ENCODE measurements around the gene GOLGA8B. TPM values are rescaled to one million over a fixed set of nuclear protein-coding genes. Genes with fewer than 3 reads are reported as not detected.

Gene GOLGA8B
- total RNA-seq, 1 experiment from 2014 or later, result 42.1 TPM

DNA sequence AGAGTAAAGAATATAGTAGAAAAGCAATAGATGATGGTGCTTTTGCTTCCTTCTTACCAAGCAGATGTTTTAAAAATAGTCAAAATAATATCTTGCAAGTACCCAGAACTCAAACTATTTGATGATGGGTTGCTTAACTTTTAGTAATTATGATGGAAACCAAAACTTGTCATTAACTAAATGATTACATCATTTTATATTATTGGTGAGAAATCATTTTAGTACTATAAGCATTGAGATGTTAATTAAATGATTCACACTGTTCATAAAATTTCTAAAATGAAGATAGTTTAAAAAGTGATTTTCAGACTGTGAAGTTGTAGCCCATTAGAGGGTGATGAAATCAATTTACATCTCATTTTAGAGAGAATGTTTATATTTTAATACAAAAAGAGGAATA is 24.4 kb upstream of the GOLGA8B start:
- Mint-ChIP-seq H3K27ac (no peak overlapping the region), H3K27me3 (ENCODE audit: low read depth) (no peaks in the 10 kb centered on the region), H3K4me1 (peaks cover 4% of the 10 kb centered on the region in 2 experiments; a peak in 1 of 4 replicates), H3K9me3 (no peaks in the 10 kb centered on the region), H3K4me3 (no peak overlapping the region), H3K36me3 (ENCODE audit: insufficient read depth in 1 of 3, low read depth in 3 of 3) (no peaks in the 10 kb centered on the region)
- Histone ChIP-seq H3K9ac (ENCODE audit: extremely low read depth, insufficient read length, low read length) (no peak overlapping the region), H3K23me2 (ENCODE audit: insufficient read length, low read depth, low read length, poor library complexity, severe bottlenecking) (no peaks in the 10 kb centered on the region), H3K18ac (ENCODE audit: insufficient read length, low read depth, low read length) (no peak overlapping the region), H3K4me2 (ENCODE audit: insufficient read depth, insufficient read length, low read length) (no peak overlapping the region), H3K56ac (ENCODE audit: insufficient read length, low read depth, low read length) (no peak overlapping the region), H2BK120ac (ENCODE audit: low read depth, low read length, poor library complexity, severe bottlenecking) (no peak overlapping the region), H2BK12ac (ENCODE audit: insufficient read length, low read depth, low read length) (no peak overlapping the region), H4K8ac (replicated peaks; ENCODE audit: insufficient read length, low read depth, low read length) (no peak overlapping the region), H3K9me3 (ENCODE audit: control insufficient read depth, low read depth, low read length) (no peaks in the 10 kb centered on the region), H3K79me2 (ENCODE audit: insufficient read depth, low read length) (no peaks in the 10 kb centered on the region), H2AFZ (ENCODE audit: low read length) (no peak overlapping the region), H4K5ac (ENCODE audit: insufficient read length, low read depth, low read length) (no peak overlapping the region), H2BK5ac (ENCODE audit: insufficient read length, low read length) (no peak overlapping the region), H4K20me1 (ENCODE audit: control insufficient read depth, insufficient read depth, insufficient read length) (no peaks in the 10 kb centered on the region), H3K14ac (ENCODE audit: insufficient read depth, low read length) (no peak overlapping the region), H2BK20ac (ENCODE audit: low read depth, low read length, poor library complexity, severe bottlenecking) (no peak overlapping the region), H3K27ac (ENCODE audit: insufficient read length, low read depth, low read length) (no peak overlapping the region), H2AK5ac (ENCODE audit: insufficient read length, low read length) (no peak overlapping the region), H3K4me1 (ENCODE audit: insufficient read depth, low read length) (no peaks in the 10 kb centered on the region), H3K23ac (ENCODE audit: insufficient read length, low read depth, low read length) (no peak overlapping the region), H4K91ac (ENCODE audit: insufficient read length, low read depth, low read length) (no peak overlapping the region), H3K27me3 (ENCODE audit: insufficient read depth, low read length) (no peaks in the 10 kb centered on the region), H3K79me1 (ENCODE audit: insufficient read depth, low read depth, low read length, poor library complexity, severe bottlenecking) (no peaks in the 10 kb centered on the region), H3K4ac (ENCODE audit: low read depth, low read length) (no peak overlapping the region), H2BK15ac (ENCODE audit: low read depth, low read length) (no peak overlapping the region), H3T11ph (ENCODE audit: low read length) (no peak overlapping the region)
- TF ChIP-seq, protein P1, sequence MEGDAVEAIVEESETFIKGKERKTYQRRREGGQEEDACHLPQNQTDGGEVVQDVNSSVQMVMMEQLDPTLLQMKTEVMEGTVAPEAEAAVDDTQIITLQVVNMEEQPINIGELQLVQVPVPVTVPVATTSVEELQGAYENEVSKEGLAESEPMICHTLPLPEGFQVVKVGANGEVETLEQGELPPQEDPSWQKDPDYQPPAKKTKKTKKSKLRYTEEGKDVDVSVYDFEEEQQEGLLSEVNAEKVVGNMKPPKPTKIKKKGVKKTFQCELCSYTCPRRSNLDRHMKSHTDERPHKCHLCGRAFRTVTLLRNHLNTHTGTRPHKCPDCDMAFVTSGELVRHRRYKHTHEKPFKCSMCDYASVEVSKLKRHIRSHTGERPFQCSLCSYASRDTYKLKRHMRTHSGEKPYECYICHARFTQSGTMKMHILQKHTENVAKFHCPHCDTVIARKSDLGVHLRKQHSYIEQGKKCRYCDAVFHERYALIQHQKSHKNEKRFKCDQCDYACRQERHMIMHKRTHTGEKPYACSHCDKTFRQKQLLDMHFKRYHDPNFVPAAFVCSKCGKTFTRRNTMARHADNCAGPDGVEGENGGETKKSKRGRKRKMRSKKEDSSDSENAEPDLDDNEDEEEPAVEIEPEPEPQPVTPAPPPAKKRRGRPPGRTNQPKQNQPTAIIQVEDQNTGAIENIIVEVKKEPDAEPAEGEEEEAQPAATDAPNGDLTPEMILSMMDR (conservative IDR thresholded peaks at IDR 0.05), result no peak
- no peak for DNase-seq
